Measurements from ENCODE around the gene ROPN1B.

Gene ROPN1B

GRCh38 chr3:126029241-126029640, 60.3 kb downstream of the ROPN1B start:
- TF ChIP-seq CTCF (IDR thresholded peaks at IDR 0.05) = no peak

GRCh38 chr3:126030455-126030854, 61.5 kb downstream of the ROPN1B start:
- H3K4me3 ChIP-seq = no peak overlapping the region
- H3K27me3 ChIP-seq = no peaks in the 10 kb centered on the region
- no peak for TF ChIP-seq CTCF (IDR thresholded peaks at IDR 0.05)
- peaks cover 0 to 7% (median 7%) of the 10 kb centered on the region in 3 donors for H3K9me3 ChIP-seq
- no peak for DNase-seq
- no peak overlapping the region for H3K27ac ChIP-seq
- peaks cover 47 to 83% (median 64%) of the 10 kb centered on the region in 3 donors for H3K36me3 ChIP-seq
- intact Hi-C loops (cut with DNase I; ENCODE audit: low total_unique reads) = no loop called here
- H3K4me1 ChIP-seq = no peaks in the 10 kb centered on the region

More at GRCh38 chr3:126029241-126029640, 60.3 kb downstream of the ROPN1B start:
- no peak for DNase-seq
- H3K27ac ChIP-seq = no peak overlapping the region
- no peak overlapping the region for H3K4me3 ChIP-seq
- intact Hi-C loops (cut with DNase I; ENCODE audit: low total_unique reads) = no loop called here
- no peaks in the 10 kb centered on the region for H3K27me3 ChIP-seq
- peaks cover 58 to 84% (median 70%) of the 10 kb centered on the region in 3 donors for H3K36me3 ChIP-seq
- no peaks in the 10 kb centered on the region for H3K4me1 ChIP-seq
- H3K9me3 ChIP-seq = peaks cover 0 to 7% (median 7%) of the 10 kb centered on the region in 3 donors

- Histone ChIP-seq H3K36me3 (peaks cover 38 to 71% (median 49%) of the 10 kb centered on the region in 3 donors), H3K27ac (no peak overlapping the region), H3K4me1 (no peaks in the 10 kb centered on the region), H3K4me3 (no peak overlapping the region), H3K27me3 (no peaks in the 10 kb centered on the region), H3K9me3 (peaks cover 0 to 7% (median 7%) of the 10 kb centered on the region in 3 donors)
- no peak for TF ChIP-seq CTCF (IDR thresholded peaks at IDR 0.05)
- intact Hi-C loops (cut with DNase I; ENCODE audit: low total_unique reads) = no loop called here
- DNase-seq = peak in 1 of 2 donors; percentile 28
These were observed 63.0 kb downstream of the ROPN1B start for GRCh38 chr3:126031981-126032471.

Measured in tibial artery (tissue), 4 donors.